ENCODE data around the gene REEP3.

REEP3 gene

DNA sequence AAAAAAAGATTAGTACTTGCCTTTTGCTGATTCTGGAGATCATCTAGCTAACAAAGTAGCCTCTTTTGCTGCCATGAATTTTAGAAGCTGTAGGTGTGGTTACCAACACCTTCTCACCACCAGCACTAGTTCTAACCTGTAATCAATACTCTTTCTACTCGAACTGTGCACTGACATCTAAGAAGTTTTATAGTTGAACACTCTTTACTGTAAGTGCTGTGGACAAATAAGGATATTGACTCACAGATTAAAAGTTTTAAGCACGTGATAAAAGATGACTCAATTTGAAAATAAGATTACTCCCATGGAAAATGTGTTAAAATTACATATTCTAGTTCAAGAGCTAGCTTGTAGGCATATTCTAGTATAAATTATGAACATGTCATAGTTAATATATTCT is 89.9 kb downstream of the REEP3 start:
- Histone ChIP-seq H4K20me1 (ENCODE audit: insufficient read depth, low read length) (no peaks in the 10 kb centered on the region), H3K27ac (ENCODE audit: low read length) (no peak overlapping the region), H3K4me2 (ENCODE audit: low read depth, low read length) (no peak overlapping the region), H2AFZ (ENCODE audit: low read length) (no peak overlapping the region), H3K4me1 (ENCODE audit: low read length) (no peaks in the 10 kb centered on the region), H3K9ac (ENCODE audit: low read length) (no peak overlapping the region), H3K4me3 (ENCODE audit: low read length) (no peak overlapping the region), H3K9me2 (replicated peaks; ENCODE audit: insufficient read depth, low read length) (no peaks in the 10 kb centered on the region), H3K79me2 (ENCODE audit: low read length) (no peaks in the 10 kb centered on the region), H3K36me3 (replicated peaks; ENCODE audit: insufficient read depth, low read length) (no peaks in the 10 kb centered on the region), H3K9me3 (replicated peaks; ENCODE audit: insufficient read depth, low read length) (no peaks in the 10 kb centered on the region), H3K27me3 (replicated peaks; ENCODE audit: insufficient read depth, low read length) (no peaks in the 10 kb centered on the region), H3F3A (ENCODE audit: insufficient read depth, low read length) (no peaks in the 10 kb centered on the region)
- TF ChIP-seq, protein P1, sequence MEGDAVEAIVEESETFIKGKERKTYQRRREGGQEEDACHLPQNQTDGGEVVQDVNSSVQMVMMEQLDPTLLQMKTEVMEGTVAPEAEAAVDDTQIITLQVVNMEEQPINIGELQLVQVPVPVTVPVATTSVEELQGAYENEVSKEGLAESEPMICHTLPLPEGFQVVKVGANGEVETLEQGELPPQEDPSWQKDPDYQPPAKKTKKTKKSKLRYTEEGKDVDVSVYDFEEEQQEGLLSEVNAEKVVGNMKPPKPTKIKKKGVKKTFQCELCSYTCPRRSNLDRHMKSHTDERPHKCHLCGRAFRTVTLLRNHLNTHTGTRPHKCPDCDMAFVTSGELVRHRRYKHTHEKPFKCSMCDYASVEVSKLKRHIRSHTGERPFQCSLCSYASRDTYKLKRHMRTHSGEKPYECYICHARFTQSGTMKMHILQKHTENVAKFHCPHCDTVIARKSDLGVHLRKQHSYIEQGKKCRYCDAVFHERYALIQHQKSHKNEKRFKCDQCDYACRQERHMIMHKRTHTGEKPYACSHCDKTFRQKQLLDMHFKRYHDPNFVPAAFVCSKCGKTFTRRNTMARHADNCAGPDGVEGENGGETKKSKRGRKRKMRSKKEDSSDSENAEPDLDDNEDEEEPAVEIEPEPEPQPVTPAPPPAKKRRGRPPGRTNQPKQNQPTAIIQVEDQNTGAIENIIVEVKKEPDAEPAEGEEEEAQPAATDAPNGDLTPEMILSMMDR (IDR thresholded peaks at IDR 0.05; ENCODE audit: low read length), result no peak
- TF ChIP-seq EZH2 (optimal IDR thresholded peaks at IDR 0.05; ENCODE audit: low read depth, low read length), result no peak
- no peak for TF ChIP-seq EZH2phosphoT487 (IDR thresholded peaks at IDR 0.05; ENCODE audit: low read length)
- DNase-seq, result no peak

GRCh38 chr10:63614371-63614891 is 93.2 kb downstream of the REEP3 start:
- Histone ChIP-seq H2AFZ (ENCODE audit: low read length) (no peak overlapping the region), H3K27ac (ENCODE audit: low read length) (no peak overlapping the region), H3K36me3 (replicated peaks; ENCODE audit: insufficient read depth, low read length) (no peaks in the 10 kb centered on the region), H3K27me3 (replicated peaks; ENCODE audit: insufficient read depth, low read length) (no peaks in the 10 kb centered on the region), H3F3A (ENCODE audit: insufficient read depth, low read length) (no peaks in the 10 kb centered on the region), H3K4me3 (ENCODE audit: low read length) (no peak overlapping the region), H4K20me1 (ENCODE audit: insufficient read depth, low read length) (no peaks in the 10 kb centered on the region), H3K4me1 (ENCODE audit: low read length) (no peaks in the 10 kb centered on the region), H3K4me2 (ENCODE audit: low read depth, low read length) (no peak overlapping the region), H3K79me2 (ENCODE audit: low read length) (no peaks in the 10 kb centered on the region), H3K9ac (ENCODE audit: low read length) (no peak overlapping the region), H3K9me2 (replicated peaks; ENCODE audit: insufficient read depth, low read length) (no peaks in the 10 kb centered on the region), H3K9me3 (replicated peaks; ENCODE audit: insufficient read depth, low read length) (no peaks in the 10 kb centered on the region)
- DNase-seq, result no peak
- TF ChIP-seq, protein P1 (IDR thresholded peaks at IDR 0.05; ENCODE audit: low read length), result no peak
- TF ChIP-seq EZH2 (optimal IDR thresholded peaks at IDR 0.05; ENCODE audit: low read depth, low read length) (no peak), EZH2phosphoT487 (IDR thresholded peaks at IDR 0.05; ENCODE audit: low read length) (no peak)

DNA sequence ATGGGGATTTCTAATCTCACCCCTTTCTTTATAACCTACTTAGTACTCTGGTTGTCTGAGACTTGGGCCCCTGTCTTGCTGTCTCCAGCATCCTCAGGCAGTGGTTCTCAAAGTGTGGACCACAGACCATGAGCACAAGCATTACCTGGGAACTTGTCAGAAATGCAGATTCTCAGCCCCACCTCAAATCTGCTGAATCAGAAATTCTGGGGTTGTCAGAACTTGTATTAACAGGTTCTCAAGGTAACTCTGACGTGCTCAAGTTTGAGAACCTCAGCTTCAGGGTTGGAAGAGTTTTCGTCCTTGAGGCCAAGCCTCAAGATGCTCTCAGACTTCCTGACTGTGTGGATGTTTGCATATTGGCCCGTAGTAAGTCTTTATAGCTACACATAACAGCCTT is 97.4 kb downstream of the REEP3 start:
- Histone ChIP-seq H3K79me2 (ENCODE audit: low read length) (no peaks in the 10 kb centered on the region), H3F3A (ENCODE audit: insufficient read depth, low read length) (no peaks in the 10 kb centered on the region), H3K4me2 (ENCODE audit: low read depth, low read length) (no peak overlapping the region), H3K36me3 (replicated peaks; ENCODE audit: insufficient read depth, low read length) (no peaks in the 10 kb centered on the region; the same call in 1 of the 2 replicates), H3K27me3 (replicated peaks; ENCODE audit: insufficient read depth, low read length) (no peaks in the 10 kb centered on the region), H4K20me1 (ENCODE audit: insufficient read depth, low read length) (no peaks in the 10 kb centered on the region), H3K27ac (ENCODE audit: low read length) (no peak overlapping the region), H3K9me2 (replicated peaks; ENCODE audit: insufficient read depth, low read length) (no peaks in the 10 kb centered on the region), H3K9me3 (replicated peaks; ENCODE audit: insufficient read depth, low read length) (no peaks in the 10 kb centered on the region), H2AFZ (ENCODE audit: low read length) (no peak overlapping the region), H3K4me3 (ENCODE audit: low read length) (no peak overlapping the region), H3K4me1 (ENCODE audit: low read length) (no peaks in the 10 kb centered on the region), H3K9ac (ENCODE audit: low read length) (no peak overlapping the region)
- DNase-seq, result no peak
- TF ChIP-seq EZH2 (optimal IDR thresholded peaks at IDR 0.05; ENCODE audit: low read depth, low read length) (no peak), EZH2phosphoT487 (IDR thresholded peaks at IDR 0.05; ENCODE audit: low read length) (no peak)
- TF ChIP-seq, protein P1 (IDR thresholded peaks at IDR 0.05; ENCODE audit: low read length), result no peak

Data from MM.1S (cell line).